HT-29 (cell line): ENCODE results near the gene LILRA6. TPM values are rescaled to one million over a fixed set of nuclear protein-coding genes. Genes with fewer than 3 reads are reported as not detected.
"Not testable (repeated sequence)": the region's sequence is repeated elsewhere in the genome, so short reads cannot be mapped to it uniquely, and the experiment has no call there.

ENCODE experiments used
- DNase-seq: peaks from one replicate; pipeline ENCODE4 v3.0.0-alpha.2; 2015; ENCODE audit warnings: low spot score
- total RNA-seq: library from RNA; depleted of rRNA; stranded (reverse); fragments of >200 nt; shearing (Covaris generic); gene quantifications from 2 replicates; pipeline ENCODE4 v1.2.3, GENCODE V29; 2014

Gene LILRA6
- total RNA-seq, 1 experiment from 2014 or later: not detected

DNA sequence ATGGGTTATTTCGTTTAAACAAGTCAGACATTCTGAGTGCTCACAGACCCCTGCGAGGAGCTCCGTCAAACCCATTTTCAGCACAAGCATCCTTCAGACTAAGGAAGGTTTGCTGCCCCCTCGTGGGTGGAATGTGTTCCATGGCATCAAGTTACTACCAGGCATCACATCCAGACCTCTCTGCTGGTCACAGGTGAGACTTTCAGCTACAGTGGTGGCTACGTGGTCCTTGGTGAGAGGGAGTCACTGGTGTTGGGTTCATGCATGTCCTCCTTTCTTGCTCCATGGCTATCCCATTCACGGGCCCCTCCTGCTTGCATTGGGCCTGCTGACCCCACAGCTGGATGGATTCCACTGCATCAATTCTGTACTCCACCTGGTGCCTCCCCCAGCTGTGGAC is 23.5 kb upstream of the LILRA6 start:
- peak; percentile 97 for DNase-seq

DNA sequence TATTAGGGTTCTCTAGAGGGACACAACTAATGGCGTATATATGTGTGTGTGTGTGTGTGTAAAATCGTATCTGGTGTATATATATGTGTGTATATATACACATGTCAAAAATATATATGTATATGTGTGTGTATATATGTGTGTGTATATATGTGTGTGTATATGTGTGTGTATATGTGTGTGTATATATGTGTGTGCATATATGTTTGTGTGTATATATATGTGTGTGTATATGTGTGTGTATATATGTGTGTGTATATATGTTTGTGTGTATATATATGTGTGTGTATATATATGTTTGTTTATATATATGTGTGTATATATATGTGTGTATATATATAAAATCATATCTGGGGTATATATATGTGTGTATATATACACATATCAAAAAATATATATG is 19.9 kb upstream of the LILRA6 start:
- DNase-seq: no peak

DNA sequence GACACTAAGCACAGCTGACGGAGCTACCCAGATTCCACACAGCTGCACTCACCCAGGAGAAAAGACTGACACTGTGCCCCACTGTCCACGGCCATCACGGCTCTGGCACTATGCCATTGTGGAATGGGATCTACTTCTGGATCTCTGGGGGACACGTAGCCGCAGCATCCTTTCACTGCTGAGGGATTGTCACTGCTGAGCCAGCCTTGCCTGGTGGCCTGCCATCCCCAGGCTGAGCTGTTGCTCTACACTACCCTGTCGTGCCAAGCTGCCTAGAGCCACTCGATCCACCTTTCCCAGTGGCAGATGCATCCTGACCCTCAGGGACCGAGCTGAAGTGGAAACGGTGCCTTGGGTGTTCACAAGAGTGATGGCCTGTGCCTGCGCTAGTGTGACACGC is 19.5 kb upstream of the LILRA6 start:
- no peak for DNase-seq

DNA sequence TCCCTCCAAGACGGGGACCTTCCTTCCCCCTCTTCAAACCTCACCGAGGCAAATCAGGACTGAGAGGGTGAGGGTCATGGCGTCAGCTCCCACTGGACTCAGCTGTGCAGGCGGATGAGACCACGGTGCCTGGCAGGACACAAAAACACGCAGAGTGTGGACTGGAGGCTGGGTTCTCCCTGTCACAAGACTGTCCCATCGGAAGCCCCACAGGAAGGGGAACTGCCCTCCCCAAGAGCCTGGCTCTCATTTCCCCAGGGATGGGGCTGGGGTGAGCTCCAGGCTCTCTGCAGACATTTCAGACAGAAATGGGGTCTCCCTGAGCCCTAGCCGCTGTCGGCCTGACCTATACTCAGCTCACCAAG is 14.5 kb upstream of the LILRA6 start, which contains the start of gene LILRB5:
LILRB5 (minus strand) TSS at position 158 of the 365 bp plus-strand sequence; CDS start at position 78, 80 bp downstream.
- no peak for DNase-seq

DNA sequence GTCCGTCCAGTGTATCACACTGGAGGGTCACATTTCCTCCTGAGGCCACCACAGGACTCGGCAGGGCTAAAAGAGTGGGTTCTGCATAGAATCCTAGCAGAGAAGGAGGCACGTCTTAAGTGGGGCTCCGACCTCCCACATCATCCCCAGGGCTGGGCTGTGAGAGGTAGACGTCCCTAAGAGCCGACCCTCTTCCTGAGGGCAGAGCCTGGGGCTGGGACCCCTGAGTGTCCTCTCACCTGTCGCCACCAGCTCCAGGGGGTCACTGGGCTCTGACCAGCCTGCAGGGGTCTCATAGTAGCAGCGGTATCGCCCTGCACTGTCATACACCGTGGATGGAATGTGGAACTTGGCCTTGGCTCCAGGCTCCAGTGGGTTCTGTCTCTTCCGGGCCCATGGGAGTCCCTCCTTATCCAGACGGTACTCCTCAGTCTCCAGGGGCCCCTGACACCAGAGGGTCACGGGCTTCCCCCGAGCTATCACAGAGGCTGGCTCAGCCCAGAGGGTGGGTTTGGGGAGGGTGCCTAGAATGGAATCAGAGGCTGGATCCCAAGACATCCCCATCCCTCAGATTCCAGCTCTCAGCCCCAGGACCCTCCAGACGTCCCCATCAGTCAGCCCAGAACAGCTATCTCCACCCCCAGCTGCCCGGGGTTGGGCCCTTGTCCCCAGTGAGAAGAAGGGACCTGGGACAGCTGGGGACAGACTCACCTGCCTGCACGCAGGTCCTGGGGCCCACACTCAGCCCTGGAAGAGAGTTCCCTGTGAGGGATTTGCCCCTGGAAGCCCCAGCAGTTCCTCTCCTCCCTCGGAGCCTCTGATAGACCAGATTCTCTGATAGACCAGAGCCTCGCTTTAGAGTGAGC is 13.9 kb upstream of the LILRA6 start:
- no peak for DNase-seq

DNA sequence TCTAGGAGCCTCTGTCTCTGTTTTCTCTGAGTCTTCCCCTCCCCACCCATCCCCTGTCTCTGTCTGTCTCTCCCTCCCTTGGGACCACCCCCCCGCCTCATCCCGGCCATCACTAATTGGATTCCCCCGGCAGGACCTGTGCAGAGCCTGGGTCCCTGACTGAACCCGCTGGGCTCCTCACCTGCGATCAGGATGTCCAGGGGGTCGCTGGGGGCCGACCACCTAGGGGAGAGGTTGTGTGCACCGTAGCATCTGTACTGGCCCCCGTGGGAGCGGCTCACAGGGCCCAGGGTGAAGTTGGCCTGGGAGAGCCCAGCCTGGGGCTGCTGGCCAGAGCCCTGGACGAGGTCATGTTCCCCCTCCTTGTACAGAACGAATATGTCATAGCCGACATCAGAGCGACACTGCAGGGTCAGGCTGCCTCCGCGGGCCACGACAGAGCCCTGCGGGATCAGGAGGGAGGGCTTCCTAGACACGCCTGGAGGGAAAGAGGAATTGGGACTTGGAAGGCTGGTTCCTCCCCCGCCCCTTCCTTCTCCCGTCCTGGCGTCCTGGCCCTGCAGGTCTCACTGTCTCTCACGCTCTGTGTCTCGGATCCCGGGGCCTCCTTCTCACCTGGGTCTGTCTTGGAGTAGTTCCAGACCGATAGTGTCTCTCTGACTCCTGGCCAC is 12.7 kb upstream of the LILRA6 start:
- DNase-seq: no peak

DNA sequence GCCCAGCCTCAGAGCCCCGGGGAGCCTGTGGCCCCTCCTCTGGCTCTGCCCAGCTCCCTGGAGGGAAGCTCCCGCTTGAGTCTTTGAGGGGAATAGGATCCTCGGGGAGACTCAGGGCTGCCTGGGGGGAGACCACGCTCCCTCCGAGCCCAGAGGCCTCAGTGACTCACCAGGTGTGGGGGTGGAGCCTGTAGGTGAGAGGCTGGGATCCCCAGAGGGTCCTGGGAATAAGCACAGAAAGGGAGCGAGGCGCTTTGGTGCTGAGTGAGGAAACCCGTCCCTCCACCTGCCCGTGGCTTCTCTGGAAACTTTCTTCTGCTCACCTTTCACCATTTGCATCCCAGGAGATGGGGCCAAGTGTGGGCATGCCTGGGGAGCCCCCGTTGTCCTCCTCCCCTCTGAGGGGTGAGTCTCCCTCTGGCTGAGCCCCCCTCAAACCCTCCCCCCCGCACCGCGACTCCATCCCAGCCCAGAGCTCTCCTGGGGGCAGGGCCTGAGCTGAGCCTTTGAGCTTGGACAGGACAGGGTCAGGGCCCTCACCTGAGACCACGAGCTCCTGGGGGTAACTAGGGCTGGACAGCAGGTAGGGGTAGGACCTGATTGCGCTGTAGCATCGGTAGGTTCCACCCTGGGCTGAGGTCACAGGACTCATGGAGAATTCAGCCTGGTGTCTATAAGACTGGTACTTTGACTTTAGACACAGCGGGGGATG is 11.8 kb upstream of the LILRA6 start:
- no peak for DNase-seq

DNA sequence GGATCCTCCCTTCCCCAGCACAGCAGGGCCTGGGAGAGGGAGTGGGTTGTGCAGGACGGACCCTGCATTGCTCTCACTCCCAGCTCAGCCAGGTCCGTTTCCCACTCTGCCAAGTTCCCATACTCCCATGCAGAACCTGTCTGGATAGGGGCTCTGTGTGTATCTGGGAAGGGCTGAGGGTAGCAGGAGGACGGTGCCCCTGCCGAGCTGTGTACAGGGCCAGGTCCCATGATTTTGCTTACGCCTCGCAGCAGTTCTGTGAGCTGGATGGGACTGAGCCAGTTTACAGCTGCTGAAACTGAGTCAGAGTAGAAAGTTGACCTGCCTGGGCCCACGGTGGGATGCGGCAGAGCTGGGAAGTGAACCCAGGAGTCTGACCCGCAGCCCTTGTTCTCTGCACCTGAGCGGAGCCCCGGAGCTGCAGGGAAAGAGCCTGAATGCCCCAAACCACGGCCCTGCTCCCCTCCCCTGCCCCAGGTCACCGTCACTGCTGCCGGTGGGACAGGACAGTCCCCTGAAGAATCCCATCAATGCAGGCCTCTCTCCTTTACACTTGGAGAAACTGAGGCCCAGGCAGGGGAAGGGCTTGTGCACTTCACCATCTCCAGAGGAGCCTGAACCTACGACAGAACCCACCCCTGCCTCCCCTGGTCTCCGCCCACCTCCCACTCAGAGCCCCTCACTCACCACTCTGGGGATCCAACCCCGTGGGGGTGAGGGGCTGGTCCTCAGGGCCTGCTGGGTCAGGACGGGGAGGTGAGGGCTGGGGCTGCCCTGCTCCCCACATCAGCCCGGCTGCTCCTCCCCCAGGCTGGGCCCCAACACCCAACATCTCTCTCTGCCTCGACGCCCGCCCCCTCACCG is 11.0 kb upstream of the LILRA6 start:
- no peak for DNase-seq

DNA sequence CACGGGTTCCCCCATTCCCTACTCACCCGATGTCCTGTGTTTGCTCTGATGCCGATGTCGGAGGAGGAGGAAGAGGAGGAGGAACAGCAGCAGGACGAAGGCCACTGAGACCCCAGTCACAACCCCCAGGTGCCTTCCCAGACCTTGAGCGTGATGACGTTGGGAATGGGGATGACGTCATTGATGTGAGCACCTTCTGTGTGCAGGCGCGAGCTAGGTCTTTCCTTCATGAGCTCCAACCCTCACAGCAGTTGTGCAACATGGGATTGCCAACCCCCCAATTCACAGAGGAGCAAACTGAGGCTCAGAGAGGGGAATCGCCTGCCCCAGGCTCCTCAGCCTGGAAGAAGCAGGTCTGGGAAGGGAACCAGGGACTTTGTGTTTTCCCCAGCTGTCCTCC is 10.3 kb upstream of the LILRA6 start:
- DNase-seq: no peak

DNA sequence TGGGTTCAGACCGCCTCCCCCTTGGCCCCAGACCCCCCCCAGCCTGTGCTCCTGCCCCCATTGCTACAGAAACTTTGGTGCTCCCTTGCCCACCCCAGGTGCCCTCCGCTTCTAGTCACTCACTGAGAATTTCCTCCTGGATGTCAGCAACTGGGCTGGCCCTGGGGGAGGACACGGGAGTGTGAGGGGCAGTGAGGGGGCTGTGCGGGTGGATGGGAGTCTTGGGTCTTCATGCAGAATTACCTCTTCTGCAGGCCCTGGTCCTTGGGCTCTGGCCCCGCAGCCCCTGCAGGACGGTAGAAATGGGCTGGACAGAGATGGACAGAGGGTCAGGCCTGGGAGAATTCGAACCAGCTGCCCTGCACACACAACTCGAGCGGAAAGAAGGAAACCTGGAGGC is 9.7 kb upstream of the LILRA6 start:
- DNase-seq: no peak

DNA sequence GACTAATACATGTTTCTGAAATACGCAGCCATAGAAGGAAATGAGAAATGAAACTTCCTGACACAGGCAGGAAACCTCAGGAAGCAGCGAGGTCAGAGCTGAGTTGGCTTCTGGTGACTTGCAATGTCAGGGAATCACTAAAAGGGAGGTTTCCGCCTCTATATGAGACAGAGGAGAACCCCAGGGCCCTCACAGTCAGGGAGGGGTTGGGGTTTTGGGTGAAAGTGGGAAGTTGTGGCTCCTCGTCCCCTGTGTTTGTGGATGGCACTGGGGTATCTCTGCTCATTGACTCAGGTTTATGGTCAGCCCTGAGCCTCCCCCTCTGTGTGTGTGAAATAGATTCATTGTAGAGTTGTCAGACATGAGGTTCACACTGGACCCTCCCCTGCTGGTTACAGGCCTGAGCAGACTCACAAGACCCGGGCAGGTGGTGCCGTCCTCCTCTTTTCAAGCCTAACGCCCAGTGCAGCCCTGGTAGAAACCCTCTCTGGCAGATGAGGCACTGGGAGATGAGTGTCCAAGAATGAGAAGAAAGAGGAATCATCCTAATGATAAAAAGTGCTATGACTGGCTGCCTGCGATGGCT is 5.5 kb upstream of the LILRA6 start:
- no peak for DNase-seq

DNA sequence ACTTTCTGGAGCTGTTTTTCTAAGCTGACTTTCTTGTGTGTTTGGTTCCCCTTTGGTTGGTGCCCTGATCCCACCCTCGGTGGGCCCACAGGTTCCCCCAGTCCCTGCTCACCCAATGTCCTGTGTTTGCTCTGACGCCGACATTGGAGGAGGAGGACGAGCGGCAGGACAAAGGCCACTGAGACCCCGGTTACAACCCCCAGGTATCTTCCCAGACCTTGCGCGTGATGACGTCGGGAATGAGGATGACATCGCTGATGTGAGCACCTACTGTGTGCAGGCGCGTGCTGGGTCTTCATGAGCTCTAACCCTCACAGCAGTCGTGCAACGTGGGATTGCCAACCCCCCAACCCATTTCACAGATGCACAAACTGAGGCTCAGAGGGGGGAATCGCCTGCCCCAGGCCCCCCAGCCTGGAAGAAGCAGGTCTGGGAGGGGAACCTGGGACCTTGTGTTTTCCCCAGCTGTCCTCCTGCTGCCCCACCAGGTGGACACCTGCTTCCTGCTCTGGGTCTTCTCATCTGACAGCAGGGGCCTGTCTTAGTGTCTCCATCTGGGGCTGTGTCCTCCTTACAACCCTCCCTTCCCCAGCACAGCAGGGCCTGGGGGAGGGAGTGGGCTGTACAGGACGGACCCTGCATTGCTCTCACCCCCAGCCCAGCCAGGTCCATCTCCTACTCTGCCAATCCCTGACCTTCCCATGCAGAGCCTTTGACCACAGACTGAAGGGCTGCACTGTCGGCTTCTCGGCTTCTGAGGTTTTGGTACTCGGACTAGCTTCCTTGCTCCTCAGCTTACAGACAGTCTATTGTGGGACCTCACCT is 4.7 kb upstream of the LILRA6 start:
- DNase-seq: no peak

DNA sequence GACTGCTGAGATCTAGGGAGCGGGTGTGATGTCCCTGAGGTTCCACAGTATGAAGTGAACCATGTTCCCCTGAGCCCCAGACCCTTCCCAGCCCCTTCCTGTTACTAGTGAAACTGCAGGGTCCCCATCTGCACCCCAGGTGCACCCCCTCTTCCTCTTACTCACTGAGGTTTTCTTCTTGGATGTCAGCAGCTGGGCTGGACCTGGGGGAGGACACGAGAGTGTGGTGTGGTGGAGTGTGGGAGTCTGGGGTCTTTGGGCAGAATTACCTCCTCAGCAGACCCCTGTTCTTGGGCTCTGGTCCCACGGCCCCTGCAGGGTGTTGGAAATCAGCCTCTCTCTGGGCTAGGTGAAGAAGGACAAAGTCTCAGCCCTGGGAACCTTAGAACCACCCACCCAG is 3.3 kb upstream of the LILRA6 start:
- no peak for DNase-seq

DNA sequence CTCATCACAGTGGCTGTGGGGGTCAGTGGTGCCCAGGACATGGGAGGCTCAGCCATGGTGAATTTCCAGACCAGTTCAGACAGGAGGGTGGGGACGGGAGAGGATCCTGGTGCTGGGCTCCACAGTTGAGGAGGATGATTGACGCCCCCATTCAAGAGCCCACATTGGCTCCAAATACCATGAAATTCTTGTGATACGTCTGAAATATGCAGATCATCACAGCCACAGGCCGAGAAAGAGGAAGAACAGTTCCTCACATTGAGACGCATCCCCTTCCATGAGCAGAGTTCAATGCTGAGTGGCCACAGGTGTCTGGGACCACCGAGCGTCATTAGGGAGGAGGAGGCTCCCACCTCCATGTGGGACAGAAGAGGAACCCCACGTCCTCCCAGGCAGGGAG is 1.2 kb upstream of the LILRA6 start:
- DNase-seq: not testable (repeated sequence)

DNA sequence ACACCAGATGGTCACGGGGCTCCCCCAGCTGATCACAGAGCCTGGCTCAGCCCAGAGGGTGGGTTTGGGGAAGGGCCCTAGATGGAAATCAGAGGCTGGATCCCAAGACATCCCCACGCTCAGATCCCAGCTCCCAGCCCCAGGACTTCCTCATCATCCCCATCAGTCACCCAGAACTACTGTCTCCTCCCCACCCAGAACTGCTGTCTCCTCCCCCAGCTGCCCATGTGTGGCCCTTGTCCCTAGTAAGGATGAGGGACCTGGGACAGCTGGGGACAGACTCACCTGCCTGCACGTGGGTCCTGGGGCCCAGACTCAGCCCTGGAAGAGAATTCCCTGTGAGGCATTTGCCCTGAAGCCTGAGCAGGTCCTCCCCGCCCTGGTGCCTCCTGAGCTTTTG is 356 bp downstream of the LILRA6 start:
- DNase-seq: not testable (repeated sequence)

DNA sequence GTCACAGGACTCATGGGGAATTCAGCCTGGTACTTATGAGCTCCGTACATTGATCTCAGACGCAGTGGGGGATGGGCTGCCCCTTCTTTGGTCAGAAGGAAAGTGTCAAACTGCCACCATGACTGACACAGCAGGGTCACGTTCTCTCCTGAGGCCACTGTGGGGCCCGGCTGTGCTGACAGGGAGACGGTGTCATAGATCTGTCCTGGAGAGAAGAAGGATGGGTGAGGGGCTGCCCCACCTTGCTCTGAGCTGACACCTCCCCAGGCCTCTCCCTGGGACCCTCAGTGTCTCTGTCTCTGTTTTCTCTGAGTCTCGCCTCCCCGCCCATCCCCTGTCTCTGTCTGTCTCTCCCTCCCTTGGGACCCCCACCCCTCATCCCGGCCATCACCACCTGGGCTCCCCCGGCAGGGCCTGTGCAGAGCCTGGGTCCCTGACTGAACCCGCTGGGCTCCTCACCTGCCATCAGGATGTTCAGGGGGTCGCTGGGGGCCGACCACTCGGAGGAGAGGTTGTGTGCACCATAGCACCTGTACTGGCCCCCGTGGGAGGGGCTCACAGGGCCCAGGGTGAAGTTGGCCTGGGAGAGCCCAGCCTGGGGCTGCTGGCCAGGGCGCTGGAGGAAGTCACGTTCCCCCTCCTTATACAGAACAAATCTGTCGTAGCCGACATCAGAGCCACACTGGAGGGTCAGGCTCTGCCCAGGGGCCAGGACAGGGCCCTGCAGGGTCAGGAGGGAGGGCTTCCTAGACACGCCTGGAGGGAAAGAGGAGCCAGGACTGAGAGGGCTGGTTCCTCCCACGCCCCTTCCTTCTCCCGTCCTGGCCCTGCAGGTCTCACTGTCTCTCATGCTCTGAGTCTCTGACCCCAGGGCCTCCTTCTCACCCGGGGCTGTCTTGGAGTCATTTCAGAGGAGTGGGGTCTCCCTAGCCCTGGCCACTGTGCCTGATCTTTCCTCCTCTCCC is 1.9 kb downstream of the LILRA6 start:
- not testable (repeated sequence) for DNase-seq

DNA sequence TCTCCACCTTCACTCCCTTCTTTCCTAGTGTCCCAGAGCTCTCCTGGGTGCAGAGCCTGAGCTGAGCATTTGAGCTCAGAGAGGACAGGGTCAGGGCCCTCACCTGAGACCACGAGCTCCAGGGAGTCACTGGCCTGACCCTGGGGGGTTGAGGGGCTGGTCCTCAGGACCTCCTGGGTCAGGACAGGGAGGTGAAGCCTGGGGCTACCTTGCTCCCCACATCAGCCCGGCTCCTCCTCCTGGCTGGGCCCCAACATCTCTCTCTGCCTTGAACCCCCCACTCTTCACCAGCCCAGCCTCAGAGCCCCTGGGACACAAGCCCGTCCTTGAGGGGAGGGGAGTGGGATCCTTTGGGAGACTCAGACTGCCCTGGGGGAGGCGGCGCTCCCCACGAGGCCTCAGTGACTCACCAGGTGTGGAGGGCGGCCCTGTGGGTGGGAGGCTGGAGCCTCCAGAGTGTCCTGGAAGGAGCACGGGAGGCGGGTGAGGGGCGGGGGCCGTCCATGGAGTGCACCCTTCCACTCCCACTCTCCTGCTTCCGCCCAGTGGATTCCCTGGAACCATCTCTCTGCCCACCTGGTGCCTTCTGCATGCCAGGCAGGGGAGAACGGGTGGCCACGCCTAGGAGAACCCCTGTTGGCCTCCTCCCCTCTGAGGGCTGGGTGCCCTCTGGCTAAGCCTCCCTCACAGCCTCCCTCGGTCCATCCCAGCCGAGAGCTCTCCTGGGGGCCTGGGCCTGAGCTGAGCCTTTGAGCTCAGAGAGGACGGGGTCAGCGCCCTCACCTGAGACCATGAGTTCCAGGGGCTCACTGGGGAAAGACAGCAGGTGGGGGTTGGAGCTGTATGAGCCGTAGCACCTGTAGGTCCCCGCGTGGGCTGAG is 2.9 kb downstream of the LILRA6 start:
- DNase-seq: not testable (repeated sequence)

DNA sequence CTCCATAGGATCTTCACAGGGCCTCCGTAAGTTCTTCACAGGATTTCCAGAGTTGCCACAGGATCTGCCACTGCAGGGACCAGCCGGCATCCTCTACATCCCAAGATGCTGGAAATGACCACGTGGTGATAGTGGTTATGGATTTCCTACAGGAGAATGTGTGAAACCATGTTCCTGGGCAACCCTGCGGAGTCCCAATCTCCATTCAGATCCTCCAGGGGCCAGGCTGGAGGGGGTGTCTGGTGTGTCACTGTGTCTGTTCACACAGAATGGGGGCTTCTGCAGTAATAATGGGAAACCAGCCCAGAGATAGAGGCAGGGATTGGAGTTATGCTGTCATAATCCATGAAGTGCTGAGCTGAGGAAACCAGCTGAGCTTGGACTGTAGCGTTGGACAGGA is 8.6 kb downstream of the LILRA6 start:
- DNase-seq: no peak
